Suppressor macrophage (primary cell): ENCODE measurements around the gene THSD4.
A peak's percentile ranks its signal among the peaks of the same experiment; 100 is the strongest.

Experiments used
- DNase-seq, 4 experiments: peaks; one replicate each; pipeline ENCODE4 v3.0.0-alpha.2; 2020 to 2022

THSD4 gene

GRCh38 chr15:71509139-71509538 is 393.9 kb downstream of the THSD4 start:
- DNase-seq = no peak

DNA sequence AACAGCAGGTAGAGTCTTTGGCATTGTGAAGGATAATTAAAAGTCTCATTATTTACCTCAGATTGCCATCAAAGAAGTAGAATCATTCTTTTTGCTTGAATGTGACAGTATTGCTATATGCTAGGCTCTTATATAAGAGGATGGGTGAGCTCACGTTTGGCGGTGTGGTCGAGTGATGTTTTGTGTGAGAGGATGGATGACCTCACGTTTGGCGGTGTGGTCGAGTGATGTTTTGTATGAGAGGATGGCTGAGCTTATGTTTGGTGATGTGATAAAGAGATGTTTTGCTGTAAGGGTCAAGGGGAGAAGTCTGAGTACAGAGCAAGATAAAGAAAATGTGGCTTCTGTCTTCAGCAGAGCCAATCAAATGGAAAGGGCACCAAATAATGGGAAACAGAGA is 395.5 kb downstream of the THSD4 start:
- DNase-seq = no peak

DNA sequence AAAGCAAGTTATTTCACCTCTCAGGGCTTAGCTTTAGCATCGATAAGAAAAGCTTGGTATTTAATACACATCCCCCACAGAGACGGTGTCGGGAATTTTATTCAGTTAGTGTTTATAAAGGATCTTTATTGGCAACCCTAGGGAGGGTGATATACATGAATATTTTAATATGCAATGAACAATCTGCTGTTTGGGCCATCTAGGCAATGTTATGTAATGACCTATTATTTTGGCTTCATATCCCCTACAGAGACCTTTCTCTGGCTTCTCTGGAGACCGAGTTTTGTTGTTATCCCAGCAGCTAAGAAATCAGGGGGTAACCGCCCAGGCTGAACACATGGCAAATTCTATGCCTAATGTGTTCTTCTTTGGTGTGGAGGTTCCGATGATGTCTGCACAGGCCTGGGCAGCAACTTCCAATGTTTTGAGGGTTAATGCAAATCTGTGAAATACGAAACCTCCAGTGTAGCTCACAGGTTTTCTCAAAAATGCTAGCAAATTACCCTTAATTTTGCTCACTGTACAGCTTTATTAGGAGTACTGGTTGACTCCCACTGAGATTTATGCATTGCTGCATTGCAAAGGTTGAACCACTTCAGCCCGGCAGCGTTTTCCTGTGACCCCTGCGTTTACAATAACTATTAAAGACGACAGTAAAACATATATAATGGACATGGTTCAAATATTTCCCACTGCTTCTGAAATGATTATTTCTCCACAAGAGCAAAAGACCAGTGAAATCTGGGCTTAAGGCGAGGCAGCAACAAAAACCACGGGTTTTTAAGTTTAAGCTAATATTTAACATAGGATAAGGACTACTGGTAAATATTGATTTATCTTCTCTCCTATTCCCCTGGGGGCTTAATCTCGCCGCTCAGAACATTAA is 396.8 kb downstream of the THSD4 start:
- DNase-seq = no peak

DNA sequence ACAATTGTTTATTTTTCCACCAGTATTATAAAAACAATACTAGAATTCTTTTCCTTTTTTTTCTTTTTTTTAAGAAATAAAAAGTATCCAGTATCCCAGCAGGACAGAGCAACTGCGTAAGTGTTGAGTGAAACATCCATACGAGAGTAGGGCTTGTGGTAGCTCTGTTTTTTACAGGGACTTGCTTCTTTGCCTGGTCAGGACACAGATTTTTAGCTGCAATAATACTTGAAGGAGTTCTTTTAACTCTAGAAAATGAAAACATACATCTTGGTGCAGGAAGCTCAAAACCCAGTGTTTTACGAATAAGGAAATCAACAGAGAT is 397.4 kb downstream of the THSD4 start:
- DNase-seq = no peak

- no peak for DNase-seq
Observed at GRCh38 chr15:71515375-71516186, 400.3 kb downstream of the THSD4 start.

DNA sequence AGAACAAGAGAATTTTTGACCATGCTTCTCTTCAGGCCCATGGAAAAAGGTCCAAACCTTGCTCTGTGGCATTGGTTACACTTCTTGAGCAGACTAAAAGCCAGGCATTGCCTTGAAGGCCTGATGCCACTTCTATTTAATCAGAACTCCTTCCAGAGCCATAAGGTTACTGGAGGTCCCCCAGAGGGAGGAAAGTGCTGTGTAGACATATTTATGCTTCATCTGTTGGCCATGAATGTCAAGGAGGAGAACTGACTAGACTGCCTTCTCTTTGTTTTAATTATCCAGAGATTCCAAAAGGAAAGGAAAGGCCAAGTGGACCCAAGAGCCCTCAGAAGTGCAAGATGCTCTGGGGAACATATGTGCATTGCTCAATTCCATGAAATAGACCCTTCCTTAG is 402.5 kb downstream of the THSD4 start:
- DNase-seq = no peak

- DNase-seq = no peak
Observed at GRCh38 chr15:71518661-71519060, 403.4 kb downstream of the THSD4 start.

- no peak for DNase-seq
Observed at GRCh38 chr15:71526060-71526820, 411.0 kb downstream of the THSD4 start.

- DNase-seq = no peak
Observed at GRCh38 chr15:71529361-71529760, 414.1 kb downstream of the THSD4 start.

GRCh38 chr15:71530116-71530515 is 414.8 kb downstream of the THSD4 start:
- no peak for DNase-seq

DNA sequence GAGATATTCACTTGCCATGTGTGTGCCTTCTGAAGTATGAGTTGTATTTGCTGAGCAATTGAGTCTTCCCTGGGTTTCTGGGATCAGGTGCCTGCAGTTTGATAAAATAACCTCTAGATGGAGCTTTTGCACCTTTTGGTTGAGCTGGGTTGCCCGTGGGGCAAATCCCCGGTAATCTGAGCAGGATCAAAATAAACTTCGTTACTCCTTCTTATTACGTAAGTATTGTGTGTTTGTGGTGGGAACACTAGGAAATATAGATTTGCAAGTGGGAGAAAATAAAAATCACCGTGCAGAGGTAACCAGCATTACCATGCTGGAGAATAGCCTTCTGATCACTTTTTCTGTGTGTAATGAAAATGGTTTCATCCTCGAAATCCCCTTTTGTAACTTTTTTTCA is 417.7 kb downstream of the THSD4 start:
- DNase-seq = peak in 2 of 4 experiments; percentile 2 to 14

DNA sequence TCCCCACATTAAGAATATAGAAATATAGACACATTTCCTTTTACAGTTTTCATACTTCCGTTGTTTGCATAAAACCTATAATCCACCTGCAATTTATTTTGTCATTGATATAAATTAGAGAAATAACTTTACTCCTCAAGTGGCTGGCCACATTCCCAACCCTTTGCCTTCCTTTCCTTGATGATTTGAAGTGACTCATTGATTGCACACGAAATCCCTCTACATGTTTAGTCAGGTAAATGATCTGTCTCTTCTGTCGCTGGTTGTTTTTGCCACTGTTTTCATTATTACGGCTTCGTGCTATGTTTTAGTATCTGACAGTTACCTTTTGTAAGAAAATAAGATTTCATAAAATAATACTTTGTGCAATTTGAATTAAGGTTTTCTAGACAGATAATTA is 422.9 kb downstream of the THSD4 start:
- no peak for DNase-seq

DNA sequence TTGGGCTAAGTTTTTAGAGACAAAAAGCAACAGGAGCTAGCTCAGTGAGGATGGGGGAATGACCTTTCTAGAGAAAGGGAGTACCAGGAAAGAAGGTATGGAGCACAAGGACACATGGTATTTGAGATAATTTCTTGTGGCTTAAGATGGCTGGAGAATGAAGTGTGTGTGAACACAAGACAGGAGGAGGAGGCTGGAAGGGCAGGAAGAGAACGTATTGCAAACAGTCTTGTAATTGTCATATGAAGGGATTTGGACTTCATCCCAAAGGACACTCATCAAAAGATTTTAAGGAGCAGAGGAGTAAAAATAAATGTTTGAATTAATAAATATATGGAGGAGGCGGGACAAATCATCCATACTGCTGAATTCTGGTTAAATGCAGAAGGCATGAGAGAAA is 426.5 kb downstream of the THSD4 start:
- no peak for DNase-seq

GRCh38 chr15:71542836-71543235 is 427.6 kb downstream of the THSD4 start:
- no peak for DNase-seq

DNA sequence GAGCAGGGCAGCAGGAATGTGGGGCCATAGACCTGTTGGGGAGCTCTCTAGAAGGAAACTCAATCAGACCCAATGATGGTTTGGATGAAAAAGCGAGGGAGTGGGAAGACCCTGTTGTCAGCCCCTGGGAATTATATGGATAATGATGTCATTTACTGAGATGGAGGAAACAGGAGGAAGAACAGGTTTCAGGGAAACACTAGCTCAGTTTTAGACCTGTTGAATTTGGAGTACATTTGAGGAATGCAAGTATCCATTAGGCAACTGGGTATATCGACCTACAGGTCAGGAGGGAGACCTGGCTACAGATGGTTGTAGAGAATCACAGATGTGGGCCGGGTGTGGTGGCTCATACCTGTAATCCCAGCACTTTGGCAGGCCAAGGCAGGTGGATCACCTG is 428.1 kb downstream of the THSD4 start:
- DNase-seq = no peak

GRCh38 chr15:71545223-71545760 is 430.0 kb downstream of the THSD4 start:
- DNase-seq = no peak

- DNase-seq = no peak
Observed at GRCh38 chr15:71545923-71546322, 430.7 kb downstream of the THSD4 start.

DNA sequence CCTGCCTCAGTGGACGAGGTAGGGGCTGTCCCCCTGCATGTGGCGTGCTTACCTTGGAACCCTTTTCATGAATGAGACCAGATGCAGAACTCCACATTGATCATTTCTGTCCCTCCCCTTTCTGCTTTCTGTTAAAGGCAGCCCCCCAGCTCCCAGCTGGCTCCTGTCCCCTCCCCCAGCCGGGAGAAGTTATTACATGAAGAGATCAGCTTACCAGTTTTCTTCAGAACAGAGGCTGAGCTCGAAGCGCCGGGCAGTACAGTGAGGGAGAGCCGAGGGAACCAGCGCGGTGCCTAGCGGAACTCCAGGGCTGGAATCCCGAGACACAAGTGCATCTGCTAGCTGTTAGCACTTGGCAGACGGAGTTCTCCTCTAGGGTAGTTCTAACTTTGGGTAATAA is 431.7 kb downstream of the THSD4 start:
- no peak for DNase-seq

DNA sequence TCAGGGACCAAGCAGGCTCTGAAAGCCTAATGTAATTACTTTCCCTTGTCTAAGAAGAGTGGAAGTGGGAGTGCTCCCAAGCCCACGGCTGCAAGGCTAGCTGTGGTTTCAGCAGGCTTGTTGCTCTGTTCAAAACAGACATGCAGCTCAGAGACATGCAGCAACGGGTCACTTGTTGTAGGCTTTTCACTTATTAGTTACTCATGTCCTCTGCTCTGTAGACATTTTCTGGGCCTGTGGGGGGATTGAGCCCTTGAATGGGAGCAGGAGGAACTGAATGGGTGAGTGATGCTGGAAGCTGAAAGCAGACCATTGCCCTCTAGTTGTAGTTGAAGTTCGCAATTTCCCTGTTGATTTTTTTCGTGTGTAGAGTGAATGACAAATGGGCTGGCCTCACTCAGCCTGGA is 433.1 kb downstream of the THSD4 start:
- DNase-seq = no peak

GRCh38 chr15:71549091-71549490 is 433.8 kb downstream of the THSD4 start:
- DNase-seq = no peak

DNA sequence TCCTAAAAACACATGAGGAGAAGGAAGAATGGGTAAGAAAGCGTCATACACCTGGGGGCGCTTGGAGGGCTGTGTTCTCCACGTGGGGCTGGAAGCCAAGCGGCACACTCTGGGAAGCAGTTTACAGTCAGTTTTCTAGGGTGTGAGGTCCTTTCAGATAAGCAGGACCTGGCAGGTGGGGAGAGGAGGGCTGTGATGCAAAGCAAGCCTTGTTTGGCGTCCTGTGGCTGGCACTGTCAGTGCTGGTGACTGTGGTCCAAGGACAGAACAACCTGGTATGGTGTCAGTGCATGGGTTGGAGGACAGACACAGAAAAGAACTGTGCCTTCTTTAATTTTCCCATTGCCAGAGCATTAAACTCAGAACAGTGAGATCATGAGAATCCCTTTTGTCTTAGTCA is 434.4 kb downstream of the THSD4 start:
- DNase-seq = no peak

- no peak for DNase-seq
Observed at GRCh38 chr15:71551566-71551965, 436.3 kb downstream of the THSD4 start.

GRCh38 chr15:71559098-71559497 is 443.8 kb downstream of the THSD4 start:
- no peak for DNase-seq
